ENCODE data around the gene SARS1. TPM values are rescaled to one million over a fixed set of nuclear protein-coding genes. Genes with fewer than 3 reads are reported as not detected.
"Not testable (repeated sequence)": the region's sequence is repeated elsewhere in the genome, so short reads cannot be mapped to it uniquely, and the experiment has no call there.

SARS1 gene, protein sequence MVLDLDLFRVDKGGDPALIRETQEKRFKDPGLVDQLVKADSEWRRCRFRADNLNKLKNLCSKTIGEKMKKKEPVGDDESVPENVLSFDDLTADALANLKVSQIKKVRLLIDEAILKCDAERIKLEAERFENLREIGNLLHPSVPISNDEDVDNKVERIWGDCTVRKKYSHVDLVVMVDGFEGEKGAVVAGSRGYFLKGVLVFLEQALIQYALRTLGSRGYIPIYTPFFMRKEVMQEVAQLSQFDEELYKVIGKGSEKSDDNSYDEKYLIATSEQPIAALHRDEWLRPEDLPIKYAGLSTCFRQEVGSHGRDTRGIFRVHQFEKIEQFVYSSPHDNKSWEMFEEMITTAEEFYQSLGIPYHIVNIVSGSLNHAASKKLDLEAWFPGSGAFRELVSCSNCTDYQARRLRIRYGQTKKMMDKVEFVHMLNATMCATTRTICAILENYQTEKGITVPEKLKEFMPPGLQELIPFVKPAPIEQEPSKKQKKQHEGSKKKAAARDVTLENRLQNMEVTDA
- total RNA-seq = 100 to 1,000 TPM; 413 to 456 TPM

- Mint-ChIP-seq H3K4me3 (peak within 1 kb of the TSS; percentile 91 to 94), H3K27ac (peak within 1 kb of the TSS; percentile 96), H3K4me1 (ENCODE audit: low read depth) (peaks cover 37% of the 10 kb centered on the region), H3K36me3 (ENCODE audit: insufficient read depth in 2 of 2) (peaks cover 24 to 36% of the 10 kb centered on the region in 2 donors), H3K9me3 (peaks cover 0 to 2% of the 10 kb centered on the region in 2 donors), H3K27me3 (ENCODE audit: low read depth) (no peaks in the 10 kb centered on the region)
- ATAC-seq (replicated peaks in 1 of 2) (peak; percentile 84 to 88), DNase-seq (peak; percentile 90 to 94)
These were observed at the start of gene SARS1 for GRCh38 chr1:109213824-109214693. TSS of gene SARS1 (plus strand) at chr1:109213918. CDS start at chr1:109213993, 75 bp downstream.

GRCh38 chr1:109164538-109164937 is 49.2 kb upstream of the SARS1 start:
- Mint-ChIP-seq H3K36me3 (ENCODE audit: insufficient read depth in 2 of 2) (no peaks in the 10 kb centered on the region), H3K27me3 (ENCODE audit: low read depth) (no peaks in the 10 kb centered on the region), H3K27ac (no peak overlapping the region), H3K4me3 (no peak overlapping the region), H3K9me3 (no peaks in the 10 kb centered on the region), H3K4me1 (ENCODE audit: low read depth) (peaks cover 29% of the 10 kb centered on the region)
- no peak for DNase-seq
- ATAC-seq (replicated peaks in 1 of 2) = no peak

DNA sequence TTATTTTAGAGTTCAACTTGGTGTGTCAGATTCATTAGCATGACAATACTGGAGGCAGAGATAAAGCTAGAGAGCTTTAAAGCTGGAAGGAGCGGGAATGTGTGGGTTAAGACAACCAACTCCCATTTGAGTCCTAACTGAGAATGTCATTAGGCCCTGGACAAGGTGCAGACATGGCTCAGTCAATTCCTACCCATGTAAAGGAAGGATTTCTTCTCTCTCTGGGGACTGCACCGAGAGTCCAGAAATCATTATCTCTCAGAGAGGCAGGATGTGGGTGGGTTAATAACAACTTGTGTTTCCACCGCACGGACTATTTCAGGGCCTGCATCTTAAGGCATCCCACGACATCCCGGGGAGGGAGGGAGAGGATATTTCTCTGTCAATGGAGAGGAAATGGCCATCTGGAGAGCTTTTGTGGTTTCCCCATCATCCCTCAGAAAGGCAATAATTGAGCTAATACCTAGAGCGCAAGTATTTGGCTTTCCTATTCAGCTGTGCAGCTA is 46.7 kb upstream of the SARS1 start:
- Mint-ChIP-seq H3K36me3 (ENCODE audit: insufficient read depth in 2 of 2) (no peaks in the 10 kb centered on the region), H3K27me3 (ENCODE audit: low read depth) (no peaks in the 10 kb centered on the region), H3K9me3 (no peaks in the 10 kb centered on the region), H3K4me3 (no peak overlapping the region), H3K27ac (no peak overlapping the region), H3K4me1 (ENCODE audit: low read depth) (peaks cover 20% of the 10 kb centered on the region)
- ATAC-seq (replicated peaks in 1 of 2) (no peak), DNase-seq (no peak)

DNA sequence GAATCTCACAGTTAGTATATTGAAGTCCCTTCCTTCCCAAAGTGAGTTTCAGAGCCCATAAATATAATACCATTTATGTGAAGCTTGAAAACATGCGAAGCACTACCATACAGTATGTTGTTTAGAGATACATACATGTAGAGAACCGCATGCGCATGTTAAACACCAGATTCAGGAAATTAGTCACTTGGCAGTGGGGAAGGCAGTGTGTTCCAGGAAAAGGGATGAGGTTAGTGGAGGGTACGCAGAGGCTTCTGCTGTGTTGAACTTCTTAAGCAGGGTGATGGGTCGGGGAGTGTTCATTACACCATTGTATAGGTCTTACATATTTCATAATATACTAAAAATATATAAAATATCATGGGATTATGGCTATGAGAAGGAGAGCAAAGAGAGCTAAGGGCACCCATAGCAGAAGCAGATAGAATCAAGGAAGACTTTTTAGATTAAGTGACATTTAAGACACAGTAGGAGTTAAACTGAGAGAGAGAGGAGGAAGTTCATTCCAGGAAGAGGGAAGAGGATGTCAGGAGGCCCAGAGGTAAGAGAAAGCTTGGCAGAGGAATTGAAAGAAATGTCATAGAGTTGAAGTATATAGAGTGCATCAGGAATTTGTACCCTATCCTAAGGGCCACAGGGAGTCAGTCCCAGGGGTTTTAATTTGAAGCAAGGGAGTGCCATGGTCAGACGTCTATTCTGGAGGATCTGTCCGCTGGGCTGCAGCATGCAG is 43.5 kb upstream of the SARS1 start:
- Mint-ChIP-seq H3K27ac (no peak overlapping the region), H3K36me3 (ENCODE audit: insufficient read depth in 2 of 2) (no peaks in the 10 kb centered on the region)
- no peak for DNase-seq

GRCh38 chr1:109171646-109172045 is 42.1 kb upstream of the SARS1 start:
- DNase-seq (no peak), ATAC-seq (replicated peaks in 1 of 2) (no peak)
- Mint-ChIP-seq H3K4me1 (ENCODE audit: low read depth) (no peaks in the 10 kb centered on the region), H3K36me3 (ENCODE audit: insufficient read depth in 2 of 2) (no peaks in the 10 kb centered on the region), H3K9me3 (no peaks in the 10 kb centered on the region), H3K27me3 (ENCODE audit: low read depth) (no peaks in the 10 kb centered on the region), H3K4me3 (no peak overlapping the region), H3K27ac (no peak overlapping the region)

More for the DNA sequence above, 43.5 kb upstream of the SARS1 start:
- no peak for ATAC-seq (replicated peaks in 1 of 2)
- Mint-ChIP-seq H3K9me3 (no peaks in the 10 kb centered on the region), H3K27me3 (ENCODE audit: low read depth) (no peaks in the 10 kb centered on the region), H3K4me1 (ENCODE audit: low read depth) (no peaks in the 10 kb centered on the region), H3K4me3 (no peak overlapping the region)

DNA sequence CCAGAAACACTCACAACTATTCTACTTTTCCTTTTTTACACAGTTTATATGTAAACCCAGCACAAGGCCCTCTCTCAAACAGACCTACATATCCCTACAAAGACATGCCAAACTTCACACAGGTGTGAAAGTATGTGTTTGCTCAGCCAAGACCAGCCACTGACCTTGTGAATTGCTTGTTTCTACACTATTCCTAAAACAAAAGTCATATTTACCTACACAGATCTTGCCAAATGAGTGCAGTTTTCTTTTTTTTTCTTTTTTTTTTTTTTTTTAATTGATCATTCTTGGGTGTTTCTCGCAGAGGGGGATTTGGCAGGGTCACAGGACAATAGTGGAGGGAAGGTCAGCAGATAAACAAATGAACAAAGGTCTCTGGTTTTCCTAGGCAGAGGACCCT is 37.4 kb upstream of the SARS1 start:
- H3K4me3 Mint-ChIP-seq; H3K4me1 Mint-ChIP-seq (ENCODE audit: low read depth); H3K36me3 Mint-ChIP-seq (ENCODE audit: insufficient read depth in 2 of 2); ATAC-seq (replicated peaks in 1 of 2); DNase-seq; H3K27me3 Mint-ChIP-seq (ENCODE audit: low read depth); H3K9me3 Mint-ChIP-seq; H3K27ac Mint-ChIP-seq: not testable (repeated sequence)

- H3K4me3 Mint-ChIP-seq; H3K36me3 Mint-ChIP-seq (ENCODE audit: insufficient read depth in 2 of 2); H3K9me3 Mint-ChIP-seq; H3K27me3 Mint-ChIP-seq (ENCODE audit: low read depth); ATAC-seq (replicated peaks in 1 of 2); H3K27ac Mint-ChIP-seq; H3K4me1 Mint-ChIP-seq (ENCODE audit: low read depth); DNase-seq: not testable (repeated sequence)
These were observed 33.0 kb upstream of the SARS1 start for GRCh38 chr1:109180715-109181084.

GRCh38 chr1:109181085-109181806 is 32.5 kb upstream of the SARS1 start:
- no peak overlapping the region for H3K4me3 Mint-ChIP-seq
- no peak for ATAC-seq (replicated peaks in 1 of 2)

DNA sequence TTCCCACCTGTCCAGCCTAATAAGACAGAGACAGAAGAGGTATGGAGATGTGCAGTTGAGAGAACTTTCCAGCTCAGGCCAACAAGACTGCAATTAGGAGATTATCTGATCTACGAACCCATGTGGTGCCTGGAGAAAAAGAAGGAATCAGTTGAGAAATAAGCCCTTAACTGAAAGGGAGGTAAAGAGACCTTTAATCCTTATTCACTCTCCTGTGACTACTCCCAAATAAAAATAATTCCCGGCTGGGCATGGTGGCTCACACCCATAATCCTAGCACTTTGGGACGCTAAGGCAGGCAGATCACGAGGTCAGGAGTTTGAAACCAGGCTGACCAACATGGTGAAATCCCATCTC is 31.9 kb upstream of the SARS1 start:
- no peak overlapping the region for H3K4me3 Mint-ChIP-seq

More at GRCh38 chr1:109181085-109181806, 32.5 kb upstream of the SARS1 start:
- DNase-seq = no peak
- H3K27me3 Mint-ChIP-seq (ENCODE audit: low read depth) = no peaks in the 10 kb centered on the region
- no peak overlapping the region for H3K27ac Mint-ChIP-seq
- H3K9me3 Mint-ChIP-seq = no peaks in the 10 kb centered on the region
- no peaks in the 10 kb centered on the region for H3K36me3 Mint-ChIP-seq (ENCODE audit: insufficient read depth in 2 of 2)
- H3K4me1 Mint-ChIP-seq (ENCODE audit: low read depth) = no peaks in the 10 kb centered on the region

DNA sequence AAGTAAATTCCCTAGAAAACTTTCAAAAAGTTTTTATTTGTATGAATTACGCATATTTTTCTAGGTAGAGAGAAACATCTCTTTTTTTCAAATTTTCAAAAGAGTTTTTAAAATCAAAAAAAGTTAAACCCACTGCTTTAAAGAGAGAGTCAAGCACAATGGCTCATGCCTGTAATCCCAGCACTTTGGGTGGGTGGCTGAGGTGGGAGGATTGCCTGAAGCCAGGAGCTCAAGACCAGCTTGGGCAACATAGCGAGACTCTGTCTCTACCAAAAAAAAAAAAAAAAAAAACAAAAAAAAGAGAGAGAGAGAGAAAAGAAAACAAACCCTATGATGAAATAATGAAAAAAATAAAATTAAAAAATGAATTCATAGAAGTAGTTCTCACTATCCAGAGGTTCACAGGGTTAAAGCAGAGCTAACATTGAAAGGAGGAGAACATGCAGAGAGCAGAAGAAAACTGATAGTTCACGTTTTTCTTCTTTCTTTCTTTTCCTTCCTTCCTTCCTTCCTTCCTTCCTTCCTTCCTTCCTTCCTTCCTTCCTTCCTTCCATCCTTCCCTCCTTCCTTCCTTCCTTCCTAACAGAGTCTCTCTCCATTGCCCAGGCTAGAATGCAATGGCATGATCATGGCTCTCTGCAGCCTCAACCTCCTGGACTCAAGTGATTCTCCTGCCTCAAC is 30.5 kb upstream of the SARS1 start:
- Mint-ChIP-seq H3K4me3 (no peak overlapping the region), H3K4me1 (ENCODE audit: low read depth) (no peaks in the 10 kb centered on the region), H3K9me3 (no peaks in the 10 kb centered on the region), H3K27ac (no peak overlapping the region), H3K36me3 (ENCODE audit: insufficient read depth in 2 of 2) (no peaks in the 10 kb centered on the region), H3K27me3 (ENCODE audit: low read depth) (no peaks in the 10 kb centered on the region)
- no peak for DNase-seq
- ATAC-seq (replicated peaks in 1 of 2) = no peak

More for the DNA sequence above, 31.9 kb upstream of the SARS1 start:
- no peaks in the 10 kb centered on the region for H3K27me3 Mint-ChIP-seq (ENCODE audit: low read depth)
- no peak overlapping the region for H3K27ac Mint-ChIP-seq
- H3K9me3 Mint-ChIP-seq = no peaks in the 10 kb centered on the region
- DNase-seq (no peak), ATAC-seq (replicated peaks in 1 of 2) (no peak)
- H3K4me1 Mint-ChIP-seq (ENCODE audit: low read depth) = no peaks in the 10 kb centered on the region
- H3K36me3 Mint-ChIP-seq (ENCODE audit: insufficient read depth in 2 of 2) = no peaks in the 10 kb centered on the region

DNA sequence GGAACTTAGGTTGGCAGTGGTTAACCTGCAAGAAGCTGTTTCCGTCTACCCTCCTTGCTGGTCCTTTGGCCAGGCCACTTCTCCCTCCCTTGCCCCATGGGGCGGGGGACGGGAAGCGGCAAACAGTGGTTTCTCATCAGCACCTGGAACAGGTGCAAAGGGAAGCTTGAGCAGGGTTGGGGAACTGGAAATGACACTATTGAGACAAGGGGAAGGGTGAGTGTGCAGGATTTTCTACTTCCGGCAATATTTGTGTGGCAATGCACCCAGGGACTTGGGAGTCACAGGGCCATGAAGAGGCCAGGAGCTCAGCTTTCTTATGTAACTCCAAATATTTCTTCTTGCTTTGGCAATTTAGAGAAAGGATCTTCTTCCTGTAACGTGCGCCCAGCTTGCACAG is 29.0 kb upstream of the SARS1 start:
- ATAC-seq (replicated peaks in 1 of 2) = no peak
- H3K4me3 Mint-ChIP-seq = no peak overlapping the region
- H3K36me3 Mint-ChIP-seq (ENCODE audit: insufficient read depth in 2 of 2) = no peaks in the 10 kb centered on the region
- no peaks in the 10 kb centered on the region for H3K27me3 Mint-ChIP-seq (ENCODE audit: low read depth)
- no peak overlapping the region for H3K27ac Mint-ChIP-seq
- no peak for DNase-seq
- peaks cover 5% of the 10 kb centered on the region for H3K4me1 Mint-ChIP-seq (ENCODE audit: low read depth)
- no peaks in the 10 kb centered on the region for H3K9me3 Mint-ChIP-seq

DNA sequence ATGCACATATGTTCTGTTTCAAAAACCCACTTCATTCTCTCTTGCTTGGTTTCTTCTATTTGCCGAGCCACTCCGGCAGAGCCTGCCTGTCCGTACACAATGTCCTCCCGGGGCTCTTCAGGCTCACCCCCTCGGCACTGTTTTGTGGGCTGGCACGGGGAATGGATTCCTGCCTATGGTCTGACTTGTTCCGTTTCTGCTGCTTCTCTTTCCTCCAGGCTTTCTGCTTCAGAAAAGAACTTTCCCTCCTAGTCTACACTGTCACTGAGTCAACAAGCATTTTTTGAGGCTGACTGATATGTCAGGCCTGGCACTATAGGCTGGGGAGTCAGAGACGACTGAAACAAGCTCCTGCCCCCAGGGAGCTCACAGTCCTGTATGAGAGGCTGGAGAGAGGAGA is 28.4 kb upstream of the SARS1 start:
- no peak for ATAC-seq (replicated peaks in 1 of 2)
- Mint-ChIP-seq H3K4me3 (no peak overlapping the region), H3K27ac (no peak overlapping the region), H3K9me3 (no peaks in the 10 kb centered on the region), H3K27me3 (ENCODE audit: low read depth) (no peaks in the 10 kb centered on the region), H3K4me1 (ENCODE audit: low read depth) (peaks cover 5% of the 10 kb centered on the region), H3K36me3 (ENCODE audit: insufficient read depth in 2 of 2) (no peaks in the 10 kb centered on the region)
- DNase-seq = no peak
